Tibial artery (tissue), 4 donors: Measurements from ENCODE around the gene PRKACA.

Experiments used
- DNase-seq, 2 donors: peaks; one replicate each; pipeline ENCODE4 v3.0.0-alpha.2; 2019
- H3K27ac ChIP-seq, 2 donors: fragments of 200-600 bp; sonication (generic) in 1 of 2; 1 replicate in 1 of 2; 2 replicates in 1 of 2; pipeline ENCODE4 v1.5.1; 2018 to 2019; ENCODE audit warnings: mild to moderate bottlenecking in 1 of 2
- H3K27me3 ChIP-seq, 2 donors: fragments of 200-600 bp; sonication (generic) in 1 of 2; one replicate each; pipeline versions ENCODE4 v1.5.1 to v1.6.0; 2016 to 2019
- H3K36me3 ChIP-seq, 3 donors: fragments of 200-600 bp; sonication (generic) in 2 of 3; one replicate each; pipeline ENCODE4 v1.5.1; 2016 to 2019; ENCODE audit warnings: mild to moderate bottlenecking in 2 of 3
- H3K4me1 ChIP-seq, 4 donors: fragments of 200-600 bp; sonication (generic) in 2 of 4; 1 replicate in 3 of 4; 2 replicates in 1 of 4; pipeline ENCODE4 v1.5.1; 2016 to 2019
- H3K4me3 ChIP-seq, 2 donors: fragments of 200-600 bp; sonication (generic) in 1 of 2; 1 replicate in 1 of 2; 2 replicates in 1 of 2; pipeline ENCODE4 v1.5.1; 2018 to 2019; ENCODE audit warnings: mild to moderate bottlenecking in 2 of 2
- H3K9me3 ChIP-seq, 3 donors: fragments of 200-600 bp; sonication (generic) in 1 of 3; one replicate each; pipeline ENCODE4 v1.5.1; 2016 to 2019
- CTCF ChIP-seq, 2 experiments: fragments of 200-600 bp in 1 of 2; fragments of 450-650 bp in 1 of 2; IDR thresholded peaks; one replicate each; pipeline ENCODE4 v1.5.1; 2017 to 2019; ENCODE audit warnings: antibody characterized with exemption in 2 of 2, mild to moderate bottlenecking in 1 of 2, moderate library complexity in 1 of 2
- intact Hi-C: fragments of 100-400 bp; cut with DNase I; formaldehyde crosslinking; loops from one replicate; pipeline ENCODE4 v1.15.0; 2023; ENCODE audit warnings: low total_unique reads

The PRKACA gene

GRCh38 chr19:14122924-14123323 is 5.4 kb upstream of the PRKACA start:
- no peak overlapping the region for H3K4me3 ChIP-seq
- no peaks in the 10 kb centered on the region for H3K27me3 ChIP-seq
- DNase-seq = no peak
- intact Hi-C loops = no loop called here
- no peaks in the 10 kb centered on the region for H3K36me3 ChIP-seq
- H3K4me1 ChIP-seq = peaks cover 0 to 22% (median 17%) of the 10 kb centered on the region in 4 donors
- no peak for TF ChIP-seq CTCF (IDR thresholded peaks at IDR 0.05)
- no peak overlapping the region for H3K27ac ChIP-seq
- H3K9me3 ChIP-seq = no peaks in the 10 kb centered on the region

GRCh38 chr19:14120497-14120780 is 2.9 kb upstream of the PRKACA start:
- no peak for DNase-seq
- Histone ChIP-seq H3K36me3 (no peaks in the 10 kb centered on the region), H3K9me3 (no peaks in the 10 kb centered on the region), H3K4me1 (peaks cover 0 to 33% (median 28%) of the 10 kb centered on the region in 4 donors), H3K27ac (peak overlapping the region; percentile 92 to 94), H3K27me3 (no peaks in the 10 kb centered on the region), H3K4me3 (no peak overlapping the region)
- intact Hi-C loops = no loop called here
- TF ChIP-seq CTCF (IDR thresholded peaks at IDR 0.05) = no peak

GRCh38 chr19:14119644-14120496 is 2.3 kb upstream of the PRKACA start:
- Histone ChIP-seq H3K27ac (peak overlapping the region; percentile 92 to 94), H3K4me1 (peaks cover 0 to 38% (median 30%) of the 10 kb centered on the region in 4 donors), H3K36me3 (no peaks in the 10 kb centered on the region), H3K4me3 (no peak overlapping the region), H3K27me3 (no peaks in the 10 kb centered on the region), H3K9me3 (no peaks in the 10 kb centered on the region)
- no peak for TF ChIP-seq CTCF (IDR thresholded peaks at IDR 0.05)
- intact Hi-C loops = loop anchor here (5.0 kb wide), 1 partner anchor 38 kb away; no protein-coding TSS in a partner anchor
- no peak for DNase-seq

- Histone ChIP-seq H3K4me3 (peak overlapping the region; percentile 49 to 95), H3K9me3 (no peaks in the 10 kb centered on the region), H3K27me3 (no peaks in the 10 kb centered on the region), H3K27ac (peak overlapping the region; percentile 92 to 94), H3K4me1 (peaks cover 0 to 46% (median 36%) of the 10 kb centered on the region in 4 donors), H3K36me3 (no peaks in the 10 kb centered on the region)
- DNase-seq = no peak
- no peak for TF ChIP-seq CTCF (IDR thresholded peaks at IDR 0.05)
- intact Hi-C loops = loop anchor here (5.0 kb wide), 1 partner anchor 37 kb away; no protein-coding TSS in a partner anchor
Observed at GRCh38 chr19:14119146-14119545, 1.6 kb upstream of the PRKACA start.

GRCh38 chr19:14118165-14119051 is 846 bp upstream of the PRKACA start:
- Histone ChIP-seq H3K4me3 (peak overlapping the region; percentile 49 to 95), H3K36me3 (no peaks in the 10 kb centered on the region), H3K4me1 (peaks cover 0 to 53% (median 44%) of the 10 kb centered on the region in 4 donors), H3K27ac (peak overlapping the region; percentile 92 to 94), H3K27me3 (no peaks in the 10 kb centered on the region), H3K9me3 (no peaks in the 10 kb centered on the region)
- DNase-seq = peak; percentile 96
- intact Hi-C loops = loop anchor here (5.0 kb wide), 1 partner anchor 36 kb away; no protein-coding TSS in a partner anchor
- peak in 1 of 2 experiments; percentile 11 for TF ChIP-seq CTCF (IDR thresholded peaks at IDR 0.05)
